ENCODE data around the gene HLA-DOA.

Gene HLA-DOA

DNA sequence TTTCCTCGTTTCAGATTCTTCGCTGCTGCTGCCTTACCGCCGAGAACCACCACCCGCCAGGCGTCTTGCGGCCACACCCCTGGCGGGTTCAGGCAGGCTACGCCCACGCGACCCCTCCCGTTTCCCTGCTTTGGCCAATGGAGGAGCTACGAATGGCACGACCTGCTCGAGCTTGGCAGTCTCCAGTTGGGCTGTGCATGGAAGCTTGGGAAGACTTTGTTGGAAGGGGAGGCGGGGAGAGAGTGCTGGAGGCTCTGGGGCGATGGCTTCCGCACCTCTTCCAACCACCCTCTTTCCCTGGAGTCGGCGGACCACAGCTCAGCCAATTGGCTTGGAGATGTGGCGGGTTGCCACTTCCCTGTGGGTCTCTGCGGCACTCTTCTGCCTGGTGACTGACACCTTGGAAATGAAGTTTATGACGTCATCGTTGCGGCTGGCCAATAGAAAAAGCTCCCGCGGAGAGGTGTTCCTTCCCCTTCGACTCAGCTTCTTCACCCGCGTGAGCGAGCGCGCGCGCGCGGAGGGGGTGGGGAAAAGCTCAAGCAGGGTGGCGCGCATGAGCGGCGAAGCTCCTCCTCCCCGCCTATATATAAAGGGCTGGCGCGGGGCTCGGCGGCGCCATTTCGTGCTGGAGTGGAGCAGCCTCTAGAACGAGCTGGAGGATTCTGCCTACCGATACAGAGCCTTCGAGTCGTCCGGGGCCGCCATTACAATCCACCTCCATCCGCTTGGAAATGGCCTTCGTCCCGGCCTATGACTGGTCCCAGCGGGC is 37.6 kb downstream of the HLA-DOA start:
- H3K36me3 ChIP-seq (ENCODE audit: control insufficient read depth in 2 of 2, insufficient read depth in 1 of 2, low read length in 2 of 2), result peaks cover 33 to 59% of the 10 kb centered on the region in 2 experiments
- peaks cover 20% of the 10 kb centered on the region for H3K4me1 ChIP-seq (ENCODE audit: control insufficient read depth, insufficient read depth, low read length)
- no peaks in the 10 kb centered on the region for H3K9me3 ChIP-seq (ENCODE audit: control insufficient read depth, insufficient read depth, low read depth, low read length)
- peak overlapping the region; percentile 99 for H3K27ac ChIP-seq (ENCODE audit: extremely low read depth, low read depth, low read length)
- ChIA-PET CTCF (interaction anchor here (0.7 to 18.0 kb wide), 16 partner anchors 9 to 1079 kb away, joined by 3 to 344 read pairs (median 6); partner anchors contain the start of genes HLA-DMA and TAP2), POLR2A (interaction anchor here (0.5 to 11.3 kb wide), 108 partner anchors 9 to 1821 kb away, joined by 3 to 405 read pairs (median 5); partner anchors contain the start of genes AGPAT1, ATF6B, B3GALT4 and BAG6)
- H3K4me3 ChIP-seq (ENCODE audit: low read depth, low read length), result peak overlapping the region; percentile 97
- TF ChIP-seq, protein P1, sequence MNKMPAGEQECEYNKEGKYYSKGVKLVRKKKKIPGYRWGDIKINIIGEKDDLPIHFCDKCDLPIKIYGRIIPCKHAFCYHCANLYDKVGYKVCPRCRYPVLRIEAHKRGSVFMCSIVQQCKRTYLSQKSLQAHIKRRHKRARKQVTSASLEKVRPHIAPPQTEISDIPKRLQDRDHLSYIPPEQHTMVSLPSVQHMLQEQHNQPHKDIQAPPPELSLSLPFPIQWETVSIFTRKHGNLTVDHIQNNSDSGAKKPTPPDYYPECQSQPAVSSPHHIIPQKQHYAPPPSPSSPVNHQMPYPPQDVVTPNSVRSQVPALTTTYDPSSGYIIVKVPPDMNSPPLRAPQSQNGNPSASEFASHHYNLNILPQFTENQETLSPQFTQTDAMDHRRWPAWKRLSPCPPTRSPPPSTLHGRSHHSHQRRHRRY (tag by site-specific recombination; IDR thresholded peaks at IDR 0.05), result no peak
- TF ChIP-seq ZBTB21 (tag by site-specific recombination; IDR thresholded peaks at IDR 0.05) (peak; percentile 97), ZNF658 (tag by site-specific recombination; IDR thresholded peaks at IDR 0.05) (no peak), SCRT1 (tag by site-specific recombination; IDR thresholded peaks at IDR 0.05; ENCODE audit: borderline replicate concordance) (no peak), ZNF48 (tag by site-specific recombination; IDR thresholded peaks at IDR 0.05) (no peak), ZBTB1 (tag by site-specific recombination; IDR thresholded peaks at IDR 0.05) (no peak), ZNF626 (tag by site-specific recombination; IDR thresholded peaks at IDR 0.05) (no peak), GLI4 (tag by site-specific recombination; IDR thresholded peaks at IDR 0.05) (peak; percentile 96), ZXDB (tag by site-specific recombination; IDR thresholded peaks at IDR 0.05) (peak; percentile 83), ZBTB20 (tag by site-specific recombination; IDR thresholded peaks at IDR 0.05) (no peak; the same call in 1 of the 2 replicates), ZNF114 (tag by site-specific recombination; IDR thresholded peaks at IDR 0.05) (no peak), ZNF501 (tag by site-specific recombination; IDR thresholded peaks at IDR 0.05) (peak; percentile 84), ZNF366 (tag by site-specific recombination; conservative IDR thresholded peaks at IDR 0.05) (peak; percentile 42; the same call in 1 of the 2 replicates), ZNF133 (tag by site-specific recombination; IDR thresholded peaks at IDR 0.05) (no peak), SP3 (tag by site-specific recombination; IDR thresholded peaks at IDR 0.05) (peak; percentile 81), ZBTB8A (tag by site-specific recombination; IDR thresholded peaks at IDR 0.05) (peak; percentile 35; the same call in 1 of the 2 replicates), ZNF701 (tag by site-specific recombination; IDR thresholded peaks at IDR 0.05) (no peak), ZNF138 (tag by site-specific recombination; IDR thresholded peaks at IDR 0.05; ENCODE audit: borderline replicate concordance) (no peak), ZNF112 (tag by site-specific recombination; IDR thresholded peaks at IDR 0.05) (no peak), ZNF404 (tag by site-specific recombination; IDR thresholded peaks at IDR 0.05) (no peak), PRDM1 (tag by site-specific recombination; IDR thresholded peaks at IDR 0.05) (no peak), ZNF791 (tag by site-specific recombination; IDR thresholded peaks at IDR 0.05) (no peak), FEZF1 (tag by site-specific recombination; IDR thresholded peaks at IDR 0.05) (0 out of 2 replicates have a peak, but pooled peaks have one; percentile 15)
- TF ChIP-seq, protein P2, sequence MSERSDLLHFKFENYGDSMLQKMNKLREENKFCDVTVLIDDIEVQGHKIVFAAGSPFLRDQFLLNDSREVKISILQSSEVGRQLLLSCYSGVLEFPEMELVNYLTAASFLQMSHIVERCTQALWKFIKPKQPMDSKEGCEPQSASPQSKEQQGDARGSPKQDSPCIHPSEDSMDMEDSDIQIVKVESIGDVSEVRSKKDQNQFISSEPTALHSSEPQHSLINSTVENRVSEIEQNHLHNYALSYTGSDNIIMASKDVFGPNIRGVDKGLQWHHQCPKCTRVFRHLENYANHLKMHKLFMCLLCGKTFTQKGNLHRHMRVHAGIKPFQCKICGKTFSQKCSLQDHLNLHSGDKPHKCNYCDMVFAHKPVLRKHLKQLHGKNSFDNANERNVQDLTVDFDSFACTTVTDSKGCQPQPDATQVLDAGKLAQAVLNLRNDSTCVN (tag by site-specific recombination; optimal IDR thresholded peaks at IDR 0.05), result peak; percentile 94
- TF ChIP-seq, protein P3, sequence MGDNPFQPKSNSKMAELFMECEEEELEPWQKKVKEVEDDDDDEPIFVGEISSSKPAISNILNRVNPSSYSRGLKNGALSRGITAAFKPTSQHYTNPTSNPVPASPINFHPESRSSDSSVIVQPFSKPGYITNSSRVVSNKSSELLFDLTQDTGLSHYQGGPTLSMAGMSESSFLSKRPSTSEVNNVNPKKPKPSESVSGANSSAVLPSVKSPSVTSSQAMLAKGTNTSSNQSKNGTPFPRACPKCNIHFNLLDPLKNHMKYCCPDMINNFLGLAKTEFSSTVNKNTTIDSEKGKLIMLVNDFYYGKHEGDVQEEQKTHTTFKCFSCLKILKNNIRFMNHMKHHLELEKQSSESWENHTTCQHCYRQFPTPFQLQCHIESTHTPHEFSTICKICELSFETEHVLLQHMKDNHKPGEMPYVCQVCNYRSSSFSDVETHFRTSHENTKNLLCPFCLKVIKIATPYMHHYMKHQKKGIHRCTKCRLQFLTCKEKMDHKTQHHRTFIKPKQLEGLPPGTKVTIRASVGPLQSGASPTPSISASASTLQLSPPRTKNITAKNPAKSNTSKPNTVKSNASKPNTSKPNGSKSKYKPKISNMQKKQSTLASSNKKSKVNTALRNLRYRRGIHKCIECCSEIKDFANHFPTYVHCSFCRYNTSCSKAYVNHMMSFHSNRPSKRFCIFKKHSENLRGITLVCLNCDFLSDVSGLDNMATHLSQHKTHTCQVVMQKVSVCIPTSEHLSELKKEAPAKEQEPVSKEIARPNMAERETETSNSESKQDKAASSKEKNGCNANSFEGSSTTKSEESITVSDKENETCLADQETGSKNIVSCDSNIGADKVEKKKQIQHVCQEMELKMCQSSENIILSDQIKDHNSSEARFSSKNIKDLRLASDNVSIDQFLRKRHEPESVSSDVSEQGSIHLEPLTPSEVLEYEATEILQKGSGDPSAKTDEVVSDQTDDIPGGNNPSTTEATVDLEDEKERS (tag by site-specific recombination; IDR thresholded peaks at IDR 0.05), result no peak
- TF ChIP-seq, protein P4, sequence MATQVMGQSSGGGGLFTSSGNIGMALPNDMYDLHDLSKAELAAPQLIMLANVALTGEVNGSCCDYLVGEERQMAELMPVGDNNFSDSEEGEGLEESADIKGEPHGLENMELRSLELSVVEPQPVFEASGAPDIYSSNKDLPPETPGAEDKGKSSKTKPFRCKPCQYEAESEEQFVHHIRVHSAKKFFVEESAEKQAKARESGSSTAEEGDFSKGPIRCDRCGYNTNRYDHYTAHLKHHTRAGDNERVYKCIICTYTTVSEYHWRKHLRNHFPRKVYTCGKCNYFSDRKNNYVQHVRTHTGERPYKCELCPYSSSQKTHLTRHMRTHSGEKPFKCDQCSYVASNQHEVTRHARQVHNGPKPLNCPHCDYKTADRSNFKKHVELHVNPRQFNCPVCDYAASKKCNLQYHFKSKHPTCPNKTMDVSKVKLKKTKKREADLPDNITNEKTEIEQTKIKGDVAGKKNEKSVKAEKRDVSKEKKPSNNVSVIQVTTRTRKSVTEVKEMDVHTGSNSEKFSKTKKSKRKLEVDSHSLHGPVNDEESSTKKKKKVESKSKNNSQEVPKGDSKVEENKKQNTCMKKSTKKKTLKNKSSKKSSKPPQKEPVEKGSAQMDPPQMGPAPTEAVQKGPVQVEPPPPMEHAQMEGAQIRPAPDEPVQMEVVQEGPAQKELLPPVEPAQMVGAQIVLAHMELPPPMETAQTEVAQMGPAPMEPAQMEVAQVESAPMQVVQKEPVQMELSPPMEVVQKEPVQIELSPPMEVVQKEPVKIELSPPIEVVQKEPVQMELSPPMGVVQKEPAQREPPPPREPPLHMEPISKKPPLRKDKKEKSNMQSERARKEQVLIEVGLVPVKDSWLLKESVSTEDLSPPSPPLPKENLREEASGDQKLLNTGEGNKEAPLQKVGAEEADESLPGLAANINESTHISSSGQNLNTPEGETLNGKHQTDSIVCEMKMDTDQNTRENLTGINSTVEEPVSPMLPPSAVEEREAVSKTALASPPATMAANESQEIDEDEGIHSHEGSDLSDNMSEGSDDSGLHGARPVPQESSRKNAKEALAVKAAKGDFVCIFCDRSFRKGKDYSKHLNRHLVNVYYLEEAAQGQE (tag by site-specific recombination; IDR thresholded peaks at IDR 0.05), result peak; percentile 46
